Naive thymus-derived CD4-positive, alpha-beta T cell (primary cell): ENCODE data around the gene RNF166. TPM values are rescaled to one million over a fixed set of nuclear protein-coding genes. Genes with fewer than 3 reads are reported as not detected.

Experiments used
- ATAC-seq: fragments of 150-1000 bp; cut with Tn5 transposase; 2 replicates; pipeline ENCODE4 v1.10.0; 2021; ENCODE audit warnings: mild to moderate bottlenecking, moderate library complexity
- CTCF ChIA-PET: fragments of 350-600 bp; sonication (Branson Sonifier 250); formaldehyde crosslinking; loops from one replicate; lab custom pipeline; 2021; ENCODE audit warnings: antibody characterized with exemption; lab: Charles Lee
- POLR2A ChIA-PET: fragments of 350-600 bp; sonication (Branson Sonifier 250); formaldehyde crosslinking; loops from one replicate; lab custom pipeline; 2021; ENCODE audit warnings: antibody characterized with exemption, inconsistent platforms; lab: Charles Lee
- DNase-seq, 9 donors: peaks; one replicate each; pipeline versions ENCODE4 v3.0.0 to v3.0.0-alpha.2; 2020 to 2022; ENCODE audit warnings: mixed read lengths in 1 of 9
- H3K27ac ChIP-seq: one replicate; pipeline ENCODE4 v1.7.0; 2013; ENCODE audit warnings: mild to moderate bottlenecking, low read depth, low read length, moderate library complexity
- H3K27me3 ChIP-seq, 2 donors: one replicate each; pipeline ENCODE4 v1.7.0; 2013; ENCODE audit warnings: low read length in 2 of 2, mild to moderate bottlenecking in 2 of 2, moderate library complexity in 2 of 2; ENCODE audit not compliant: control insufficient read depth in 2 of 2, insufficient read depth in 2 of 2
- H3K36me3 ChIP-seq, 3 experiments: 1 replicate in 2 of 3; 2 replicates in 1 of 3; pipeline ENCODE4 v1.7.0; 2013; ENCODE audit warnings: low read length in 3 of 3, mild to moderate bottlenecking in 3 of 3, moderate library complexity in 1 of 3; ENCODE audit not compliant: insufficient read depth in 3 of 3, control insufficient read depth in 2 of 3
- H3K4me1 ChIP-seq, 2 donors: one replicate each; pipeline ENCODE4 v1.7.0; 2013; ENCODE audit warnings: low read length in 2 of 2, mild to moderate bottlenecking in 2 of 2, moderate library complexity in 1 of 2; ENCODE audit not compliant: control insufficient read depth in 2 of 2, insufficient read depth in 2 of 2
- H3K4me3 ChIP-seq: 2 replicates; pipeline ENCODE4 v1.7.0; 2013; ENCODE audit warnings: mild to moderate bottlenecking, low read length
- H3K9me3 ChIP-seq, 3 experiments: 1 replicate in 2 of 3; 2 replicates in 1 of 3; pipeline ENCODE4 v1.7.0; 2013; ENCODE audit warnings: low read length in 3 of 3; ENCODE audit not compliant: control insufficient read depth in 2 of 3
- H3K27ac Mint-ChIP-seq, 9 donors: one replicate each; pipeline ENCODE4 v1.8.0; 2020 to 2022; ENCODE audit warnings: mixed read lengths in 9 of 9, mild to moderate bottlenecking in 8 of 9, moderate library complexity in 5 of 9, inconsistent platforms in 2 of 9
- H3K27me3 Mint-ChIP-seq, 5 donors: one replicate each; pipeline ENCODE4 v1.8.0; 2021 to 2022; ENCODE audit warnings: mixed read lengths in 5 of 5, mild to moderate bottlenecking in 1 of 5
- H3K36me3 Mint-ChIP-seq, 5 donors: one replicate each; pipeline ENCODE4 v1.8.0; 2020 to 2022; ENCODE audit warnings: mixed read lengths in 5 of 5, mild to moderate bottlenecking in 3 of 5, inconsistent platforms in 1 of 5
- H3K4me1 Mint-ChIP-seq, 7 donors: one replicate each; pipeline ENCODE4 v1.8.0; 2020 to 2022; ENCODE audit warnings: mixed read lengths in 7 of 7, mild to moderate bottlenecking in 3 of 7, inconsistent platforms in 1 of 7
- H3K4me3 Mint-ChIP-seq, 10 donors: one replicate each; pipeline ENCODE4 v1.8.0; 2020 to 2022; ENCODE audit warnings: mild to moderate bottlenecking in 10 of 10, mixed read lengths in 10 of 10, moderate library complexity in 6 of 10, inconsistent platforms in 2 of 10
- H3K9me3 Mint-ChIP-seq, 11 donors: one replicate each; pipeline ENCODE4 v1.8.0; 2020 to 2022; ENCODE audit warnings: mixed read lengths in 11 of 11, mild to moderate bottlenecking in 4 of 11, inconsistent platforms in 1 of 11, moderate library complexity in 1 of 11
- intact Hi-C, 2 donors: fragments of 100-400 bp; cut with micrococcal nuclease; formaldehyde crosslinking; loops; one replicate each; pipeline ENCODE4 v1.15.1; 2023
- polyA plus RNA-seq, 2 donors: library from polyadenylated mRNA; unstranded; fragments of 300-500 nt; fragmentation: Illumina TruSeq; gene quantifications; one replicate each; pipeline ENCODE4 v1.2.3, GENCODE V29; 2021
- total RNA-seq, 6 experiments: library from RNA in 5 of 6; stranded (reverse) in 5 of 6; gene quantifications; 1 replicate in 5 of 6; 2 replicates in 1 of 6; pipeline ENCODE4 v1.2.3 and lab custom pipeline; 2021 to 2026

Gene RNF166
- total and polyA plus RNA-seq, 7 experiments from 2014 or later, result 67.7 to 324 (median 100) TPM

DNA sequence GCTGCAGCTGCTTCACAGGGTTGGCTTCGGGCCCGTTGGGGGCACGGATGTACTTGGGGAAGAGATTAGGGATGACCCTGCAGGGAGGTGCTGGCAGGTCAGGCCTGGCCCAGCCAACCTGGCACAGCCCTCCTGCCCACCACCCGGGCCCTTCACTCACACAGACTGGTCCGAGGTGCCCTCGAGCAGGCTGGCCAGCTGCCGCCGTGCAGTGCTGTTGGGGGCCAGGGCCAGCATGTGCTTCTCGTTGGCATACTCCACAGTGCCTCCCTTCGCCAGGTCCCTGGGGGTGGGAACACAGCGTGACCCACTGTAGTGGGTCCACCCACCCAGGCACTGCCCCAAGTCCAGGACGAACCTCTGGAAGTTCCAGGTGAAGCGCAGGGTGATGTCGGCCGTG, 10.0 kb upstream of the RNF166 start:
- Histone ChIP-seq H3K4me1 (no peaks in the 10 kb centered on the region), H3K27me3 (no peaks in the 10 kb centered on the region), H3K36me3 (peaks cover 4 to 81% (median 12%) of the 10 kb centered on the region in 3 experiments), H3K4me3 (no peak overlapping the region), H3K9me3 (no peaks in the 10 kb centered on the region), H3K27ac (no peak overlapping the region)
- Mint-ChIP-seq H3K4me1 (no peaks in the 10 kb centered on the region), H3K27me3 (no peaks in the 10 kb centered on the region), H3K9me3 (peaks cover 0 to 2% (median 0%) of the 10 kb centered on the region in 11 donors), H3K36me3 (peaks cover 0 to 16% (median 6%) of the 10 kb centered on the region in 5 donors), H3K27ac (no peak overlapping the region), H3K4me3 (no peak overlapping the region)
- DNase-seq, result no peak
- CTCF ChIA-PET, result interaction anchor here (0.6 kb wide), 1 partner anchor 151 kb away, joined by 3 read pairs; no protein-coding TSS in a partner anchor
- ATAC-seq, result no peak
- intact Hi-C loops, result no loop called here
- POLR2A ChIA-PET, result interaction anchor here (1.6 kb wide), 1 partner anchor 9 kb away, joined by 5 read pairs; no protein-coding TSS in a partner anchor

DNA sequence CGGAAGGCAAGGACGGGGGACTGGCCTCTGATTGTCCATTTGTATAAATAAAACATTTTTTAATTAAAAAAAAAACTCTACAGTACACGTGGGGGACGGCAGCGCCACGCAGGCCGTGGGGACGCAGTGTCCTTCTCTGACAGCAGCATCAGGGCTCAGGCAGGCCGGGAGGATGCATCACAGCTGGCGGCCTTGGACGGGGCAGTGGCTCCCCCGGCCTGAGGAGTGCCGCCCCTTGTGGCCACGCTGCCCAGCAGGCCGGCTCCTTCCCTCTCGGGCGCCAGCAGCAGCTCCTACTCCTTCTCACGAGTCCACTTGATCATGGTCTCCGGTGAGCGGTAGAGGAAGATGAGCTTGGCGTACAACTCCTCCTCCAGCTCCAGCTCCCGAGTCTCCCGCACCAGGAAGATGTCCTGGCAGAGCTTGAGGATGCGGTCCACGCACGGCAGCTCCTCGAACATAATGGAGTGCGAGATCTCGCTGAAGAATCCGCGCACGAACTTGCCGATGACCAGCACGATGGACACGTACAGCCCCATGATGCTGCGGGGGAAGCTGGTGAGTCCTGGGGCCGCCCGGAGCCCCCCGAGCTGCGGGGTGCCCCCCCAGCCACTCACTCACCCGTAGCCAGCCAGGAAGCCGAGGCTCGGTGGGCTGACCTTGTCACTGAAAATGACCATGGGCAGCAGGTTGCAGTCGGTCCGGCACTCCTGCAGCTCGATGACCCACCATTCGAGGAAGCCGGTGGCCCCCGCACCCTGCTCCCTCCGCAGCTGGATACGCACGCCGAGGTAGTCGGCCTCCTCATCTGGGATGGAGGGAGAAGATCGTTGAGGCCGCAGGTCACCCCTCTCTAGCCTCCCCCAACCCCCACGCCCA, 9.3 kb upstream of the RNF166 start:
- no peaks in the 10 kb centered on the region for H3K4me1 ChIP-seq
- Mint-ChIP-seq H3K4me1 (peaks cover 0 to 5% (median 0%) of the 10 kb centered on the region in 7 donors), H3K9me3 (peaks cover 0 to 2% (median 0%) of the 10 kb centered on the region in 11 donors), H3K27ac (no peak overlapping the region), H3K4me3 (no peak overlapping the region), H3K36me3 (peaks cover 0 to 16% (median 6%) of the 10 kb centered on the region in 5 donors), H3K27me3 (no peaks in the 10 kb centered on the region)
- ChIA-PET POLR2A (interaction anchor here (1.6 kb wide), 1 partner anchor 8 kb away, joined by 5 read pairs; no protein-coding TSS in a partner anchor), CTCF (interaction anchor here (0.6 kb wide), 1 partner anchor 151 kb away, joined by 3 read pairs; no protein-coding TSS in a partner anchor)
- ATAC-seq (no peak), DNase-seq (no peak)
- H3K4me3 ChIP-seq, result no peak overlapping the region
- peaks cover 4 to 78% (median 12%) of the 10 kb centered on the region in 3 experiments for H3K36me3 ChIP-seq
- H3K9me3 ChIP-seq, result no peaks in the 10 kb centered on the region
- no peaks in the 10 kb centered on the region for H3K27me3 ChIP-seq
- intact Hi-C loops, result no loop called here
- H3K27ac ChIP-seq, result no peak overlapping the region

DNA sequence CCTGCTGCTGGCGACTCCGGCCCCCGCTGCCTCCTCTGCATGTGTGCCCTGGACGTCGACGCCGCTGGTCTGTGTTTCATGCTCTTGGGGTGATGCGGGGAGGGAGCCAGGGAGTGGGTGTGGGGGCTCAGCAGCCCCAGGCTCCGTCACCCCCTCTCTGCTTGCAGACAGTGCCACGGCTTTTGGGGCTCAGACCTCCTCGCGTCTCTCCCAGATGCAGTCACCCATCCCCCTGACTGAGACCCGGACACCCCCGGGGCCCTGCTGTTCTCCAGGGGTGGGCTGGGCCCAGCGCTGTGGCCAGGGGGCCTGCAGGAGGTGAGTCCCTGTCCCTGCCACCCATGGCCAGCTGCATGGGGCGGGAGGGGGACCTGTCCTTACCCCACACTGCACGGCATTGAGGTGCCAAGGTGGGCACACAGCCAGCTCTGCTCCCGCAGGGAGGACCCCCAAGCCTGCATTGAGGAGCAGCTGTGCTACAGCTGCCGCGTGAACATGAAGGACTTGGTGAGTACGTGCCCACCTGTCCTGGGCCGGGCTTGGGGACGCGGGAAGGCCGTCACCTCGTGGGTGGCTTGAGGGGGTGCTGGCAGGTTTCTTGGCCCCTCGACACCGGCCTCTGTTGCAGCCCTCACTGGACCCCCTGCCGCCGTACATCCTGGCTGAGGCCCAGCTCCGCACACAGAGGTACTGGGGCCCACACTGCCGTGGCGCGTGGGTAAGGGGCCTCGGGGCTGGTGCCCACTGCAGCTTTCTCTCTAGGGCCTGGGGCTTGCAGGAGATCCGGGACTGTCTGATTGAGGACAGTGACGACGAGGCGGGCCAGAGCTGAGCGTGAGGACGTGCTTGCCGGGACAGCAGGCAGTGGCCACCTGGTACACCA, 8.5 kb upstream of the RNF166 start:
- Histone ChIP-seq H3K27ac (no peak overlapping the region), H3K9me3 (no peaks in the 10 kb centered on the region), H3K36me3 (peaks cover 4 to 78% (median 12%) of the 10 kb centered on the region in 3 experiments), H3K27me3 (no peaks in the 10 kb centered on the region), H3K4me1 (no peaks in the 10 kb centered on the region), H3K4me3 (no peak overlapping the region)
- intact Hi-C loops, result no loop called here
- H3K9me3 Mint-ChIP-seq, result peaks cover 0 to 2% (median 0%) of the 10 kb centered on the region in 11 donors
- no peak overlapping the region for H3K27ac Mint-ChIP-seq
- POLR2A ChIA-PET, result no interaction called here
- H3K4me3 Mint-ChIP-seq, result no peak overlapping the region
- no peaks in the 10 kb centered on the region for H3K27me3 Mint-ChIP-seq
- H3K36me3 Mint-ChIP-seq, result peaks cover 0 to 11% (median 2%) of the 10 kb centered on the region in 5 donors
- no peak for ATAC-seq
- H3K4me1 Mint-ChIP-seq, result peaks cover 0 to 5% (median 0%) of the 10 kb centered on the region in 7 donors
- CTCF ChIA-PET, result no interaction called here
- DNase-seq, result no peak

DNA sequence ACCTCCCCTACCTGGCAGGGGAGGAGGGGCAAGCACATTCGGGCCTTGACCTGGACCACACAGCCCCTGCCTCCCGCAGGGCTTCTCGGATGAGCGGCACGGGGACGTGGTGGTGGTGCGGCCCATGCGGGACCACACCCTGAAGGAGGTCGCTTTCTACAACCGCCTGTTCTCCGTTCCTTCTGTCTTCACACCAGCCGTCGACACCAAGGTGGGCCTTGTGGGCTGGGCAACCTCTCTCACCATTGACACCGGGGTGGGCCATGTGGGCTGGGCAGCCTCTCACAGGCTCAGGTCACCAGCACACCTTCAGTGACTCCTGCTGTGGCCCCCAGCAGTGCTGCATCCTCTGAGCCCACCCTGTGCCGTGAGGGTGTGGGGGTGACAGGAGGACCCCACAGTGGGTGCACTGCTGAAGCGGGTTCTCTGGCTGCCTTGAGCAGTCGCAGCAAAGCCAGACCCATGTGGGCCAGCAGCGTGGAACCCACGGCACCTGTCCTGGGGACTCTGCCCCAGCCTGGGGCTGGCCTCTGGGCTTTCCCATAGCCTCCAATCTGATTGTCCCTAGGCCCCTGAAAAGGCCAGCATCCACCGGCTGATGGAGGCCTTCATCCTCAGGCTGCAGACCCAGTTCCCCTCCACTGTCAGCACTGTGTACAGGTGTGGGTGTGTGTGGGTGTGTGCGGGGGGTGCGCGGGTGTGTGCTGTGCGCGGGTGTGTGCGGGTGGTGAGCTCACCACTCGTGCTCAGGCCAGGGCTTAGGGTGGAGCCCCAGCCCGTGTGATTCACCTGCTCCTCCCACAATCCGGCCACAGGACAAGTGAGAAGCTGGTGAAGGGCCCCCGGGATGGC, 7.6 kb upstream of the RNF166 start:
- Mint-ChIP-seq H3K4me1 (peaks cover 0 to 7% (median 0%) of the 10 kb centered on the region in 7 donors), H3K4me3 (no peak overlapping the region), H3K9me3 (peaks cover 0 to 2% (median 0%) of the 10 kb centered on the region in 11 donors), H3K36me3 (peaks cover 0 to 8% (median 0%) of the 10 kb centered on the region in 5 donors), H3K27ac (no peak overlapping the region), H3K27me3 (no peaks in the 10 kb centered on the region)
- Histone ChIP-seq H3K36me3 (peaks cover 4 to 78% (median 12%) of the 10 kb centered on the region in 3 experiments), H3K27ac (no peak overlapping the region), H3K27me3 (no peaks in the 10 kb centered on the region), H3K4me1 (no peaks in the 10 kb centered on the region), H3K4me3 (no peak overlapping the region), H3K9me3 (no peaks in the 10 kb centered on the region)
- DNase-seq, result no peak
- intact Hi-C loops, result no loop called here
- ChIA-PET CTCF (no interaction called here), POLR2A (no interaction called here)
- ATAC-seq, result no peak

DNA sequence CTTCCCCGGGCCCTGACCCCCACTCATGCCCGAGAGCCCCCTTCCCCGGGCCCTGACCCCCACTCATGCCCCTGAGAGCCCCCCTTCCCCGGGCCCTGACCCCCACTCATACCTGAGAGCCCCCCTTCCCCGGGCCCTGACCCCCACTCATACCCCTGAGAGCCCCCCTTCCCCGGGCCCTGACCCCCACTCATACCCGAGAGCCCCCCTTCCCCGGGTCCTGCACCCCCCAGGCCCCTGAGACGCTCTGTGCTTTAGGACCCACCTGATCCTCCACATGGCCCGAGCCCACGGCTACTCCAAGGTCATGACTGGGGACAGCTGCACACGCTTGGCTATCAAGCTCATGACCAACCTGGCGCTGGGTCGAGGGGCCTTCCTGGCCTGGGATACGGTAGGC, 6.8 kb upstream of the RNF166 start:
- Histone ChIP-seq H3K36me3 (peaks cover 4 to 70% (median 12%) of the 10 kb centered on the region in 3 experiments), H3K27me3 (no peaks in the 10 kb centered on the region), H3K9me3 (no peaks in the 10 kb centered on the region), H3K4me1 (no peaks in the 10 kb centered on the region), H3K27ac (no peak overlapping the region), H3K4me3 (no peak overlapping the region)
- CTCF ChIA-PET, result no interaction called here
- Mint-ChIP-seq H3K4me1 (peaks cover 0 to 7% (median 0%) of the 10 kb centered on the region in 7 donors), H3K9me3 (peaks cover 0 to 2% (median 0%) of the 10 kb centered on the region in 11 donors), H3K27ac (no peak overlapping the region), H3K4me3 (no peak overlapping the region), H3K36me3 (peaks cover 0 to 4% (median 0%) of the 10 kb centered on the region in 5 donors), H3K27me3 (no peaks in the 10 kb centered on the region)
- POLR2A ChIA-PET, result interaction anchor here (0.8 kb wide), 1 partner anchor 144 kb away, joined by 3 read pairs; the partner anchor contains the start of genes GALNS and TRAPPC2L
- ATAC-seq (no peak), DNase-seq (no peak)
- intact Hi-C loops, result no loop called here
